ENCODE results near the gene OCIAD1.
"Not testable (repeated sequence)": the region's sequence is repeated elsewhere in the genome, so short reads cannot be mapped to it uniquely, and the experiment has no call there.

OCIAD1 gene

DNA sequence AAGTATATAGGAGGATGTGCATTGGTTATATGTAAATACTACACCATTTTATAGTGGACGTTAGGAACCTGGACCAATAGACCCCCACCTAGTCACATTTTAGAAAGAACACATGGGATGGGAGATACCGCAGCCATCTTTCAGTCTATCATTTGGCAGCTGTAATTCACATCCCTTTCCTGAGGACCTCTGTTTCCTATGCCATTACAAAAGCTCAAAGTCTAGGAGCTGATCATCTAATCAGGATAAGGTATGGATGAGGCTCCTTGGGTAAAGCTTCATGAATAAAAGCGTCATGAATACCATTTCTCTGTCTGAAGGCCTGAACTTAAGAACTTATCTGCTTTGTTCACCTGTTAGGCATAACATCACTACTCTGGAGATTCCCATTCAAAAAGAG, 31.1 kb downstream of the OCIAD1 start:
- no peak for DNase-seq (ENCODE audit: low read depth in 2 of 2)
- H3K4me3 ChIP-seq (replicated peaks in 1 of 2; ENCODE audit: low read depth in 2 of 2, low read length in 2 of 2), result no peak overlapping the region
- TF ChIP-seq, protein P1, sequence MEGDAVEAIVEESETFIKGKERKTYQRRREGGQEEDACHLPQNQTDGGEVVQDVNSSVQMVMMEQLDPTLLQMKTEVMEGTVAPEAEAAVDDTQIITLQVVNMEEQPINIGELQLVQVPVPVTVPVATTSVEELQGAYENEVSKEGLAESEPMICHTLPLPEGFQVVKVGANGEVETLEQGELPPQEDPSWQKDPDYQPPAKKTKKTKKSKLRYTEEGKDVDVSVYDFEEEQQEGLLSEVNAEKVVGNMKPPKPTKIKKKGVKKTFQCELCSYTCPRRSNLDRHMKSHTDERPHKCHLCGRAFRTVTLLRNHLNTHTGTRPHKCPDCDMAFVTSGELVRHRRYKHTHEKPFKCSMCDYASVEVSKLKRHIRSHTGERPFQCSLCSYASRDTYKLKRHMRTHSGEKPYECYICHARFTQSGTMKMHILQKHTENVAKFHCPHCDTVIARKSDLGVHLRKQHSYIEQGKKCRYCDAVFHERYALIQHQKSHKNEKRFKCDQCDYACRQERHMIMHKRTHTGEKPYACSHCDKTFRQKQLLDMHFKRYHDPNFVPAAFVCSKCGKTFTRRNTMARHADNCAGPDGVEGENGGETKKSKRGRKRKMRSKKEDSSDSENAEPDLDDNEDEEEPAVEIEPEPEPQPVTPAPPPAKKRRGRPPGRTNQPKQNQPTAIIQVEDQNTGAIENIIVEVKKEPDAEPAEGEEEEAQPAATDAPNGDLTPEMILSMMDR (IDR thresholded peaks at IDR 0.05; ENCODE audit: low read depth, low read length), result no peak

- DNase-seq (ENCODE audit: low read depth in 2 of 2), result peak in 1 of 2 donors; percentile 5
- H3K4me3 ChIP-seq (replicated peaks in 1 of 2; ENCODE audit: low read depth in 2 of 2, low read length in 2 of 2), result no peak overlapping the region
- TF ChIP-seq, protein P1 (IDR thresholded peaks at IDR 0.05; ENCODE audit: low read depth, low read length), result no peak
Measured at GRCh38 chr4:48862661-48863060, 31.8 kb downstream of the OCIAD1 start.

DNA sequence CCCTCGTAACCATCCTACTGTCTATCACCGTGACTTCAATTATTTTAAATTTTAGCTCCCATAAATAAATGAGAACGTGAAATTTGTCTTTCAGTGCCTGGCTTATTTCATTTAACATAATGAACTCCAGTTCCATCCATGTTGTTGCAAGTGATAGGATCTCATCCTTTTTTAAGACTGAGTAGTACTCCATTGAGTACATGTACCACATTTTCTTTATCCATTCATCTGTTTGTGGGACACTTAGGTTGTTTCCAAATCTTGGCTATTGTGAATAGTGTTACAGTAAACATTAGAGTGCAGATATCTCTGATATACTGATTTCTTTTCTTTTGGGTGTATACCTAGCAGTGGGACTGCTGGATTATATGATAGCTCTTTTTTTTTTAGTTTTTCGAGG, 32.8 kb downstream of the OCIAD1 start:
- no peak overlapping the region for H3K4me3 ChIP-seq (replicated peaks in 1 of 2; ENCODE audit: low read depth in 2 of 2, low read length in 2 of 2)
- no peak for DNase-seq (ENCODE audit: low read depth in 2 of 2)
- TF ChIP-seq, protein P1 (IDR thresholded peaks at IDR 0.05; ENCODE audit: low read depth, low read length), result no peak

DNA sequence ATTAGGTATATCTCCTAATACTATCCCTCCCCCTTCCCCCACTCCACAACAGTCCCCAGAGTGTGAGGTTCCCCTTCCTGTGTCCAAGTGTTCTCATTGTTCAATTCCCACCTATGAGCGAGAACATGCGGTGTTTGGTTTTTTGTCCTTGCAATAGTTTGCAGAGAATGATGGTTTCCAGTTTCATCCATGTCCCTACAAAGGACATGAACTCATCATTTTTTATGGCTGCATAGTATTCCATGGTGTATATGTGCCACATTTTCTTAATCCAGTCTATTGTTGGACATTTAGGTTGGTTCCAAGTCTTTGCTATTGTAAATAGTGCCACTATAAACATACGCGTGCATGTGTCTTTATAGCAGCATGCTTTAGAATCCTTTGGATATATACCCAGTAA, 33.8 kb downstream of the OCIAD1 start:
- H3K4me3 ChIP-seq (replicated peaks in 1 of 2; ENCODE audit: low read depth in 2 of 2, low read length in 2 of 2); DNase-seq (ENCODE audit: low read depth in 2 of 2): not testable (repeated sequence)

DNA sequence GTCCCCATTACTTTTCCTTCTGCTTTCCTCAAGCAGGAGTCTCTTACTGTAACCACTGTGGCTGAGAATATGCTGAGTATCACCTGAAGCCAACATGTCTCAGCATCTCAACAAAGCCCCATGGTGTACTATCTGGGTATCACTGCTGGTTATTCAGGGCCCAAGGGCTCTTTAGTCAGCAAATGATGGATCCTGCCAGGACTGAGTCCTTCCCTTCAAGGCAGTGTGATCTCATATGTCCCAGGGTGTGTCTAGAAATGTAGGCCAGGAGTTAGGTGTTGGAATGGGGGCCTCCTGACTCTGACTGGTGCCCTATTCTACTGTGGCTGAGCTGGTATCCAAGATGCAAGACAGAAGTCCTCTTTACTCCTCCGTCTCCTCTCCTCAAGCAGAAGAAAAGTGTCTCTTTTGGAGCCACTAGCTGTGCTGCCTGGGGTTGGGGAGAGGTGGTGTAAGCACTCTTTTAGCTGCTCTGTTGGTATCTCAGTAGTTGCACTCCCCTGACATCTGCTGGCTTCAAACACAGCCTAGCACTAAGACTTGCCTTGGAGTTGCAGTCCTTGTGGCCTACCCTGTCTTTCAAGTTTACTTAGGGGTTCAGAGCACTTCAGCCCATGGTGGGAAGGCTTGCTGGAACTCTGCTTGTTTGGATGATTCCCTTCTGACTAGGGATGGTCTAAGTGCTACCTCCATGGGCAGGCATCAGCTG, 47.1 kb downstream of the OCIAD1 start:
- TF ChIP-seq, protein P1 (IDR thresholded peaks at IDR 0.05; ENCODE audit: low read depth, low read length), result no peak
- no peak for DNase-seq (ENCODE audit: low read depth in 2 of 2)
- no peak overlapping the region for H3K4me3 ChIP-seq (replicated peaks in 1 of 2; ENCODE audit: low read depth in 2 of 2, low read length in 2 of 2)

DNA sequence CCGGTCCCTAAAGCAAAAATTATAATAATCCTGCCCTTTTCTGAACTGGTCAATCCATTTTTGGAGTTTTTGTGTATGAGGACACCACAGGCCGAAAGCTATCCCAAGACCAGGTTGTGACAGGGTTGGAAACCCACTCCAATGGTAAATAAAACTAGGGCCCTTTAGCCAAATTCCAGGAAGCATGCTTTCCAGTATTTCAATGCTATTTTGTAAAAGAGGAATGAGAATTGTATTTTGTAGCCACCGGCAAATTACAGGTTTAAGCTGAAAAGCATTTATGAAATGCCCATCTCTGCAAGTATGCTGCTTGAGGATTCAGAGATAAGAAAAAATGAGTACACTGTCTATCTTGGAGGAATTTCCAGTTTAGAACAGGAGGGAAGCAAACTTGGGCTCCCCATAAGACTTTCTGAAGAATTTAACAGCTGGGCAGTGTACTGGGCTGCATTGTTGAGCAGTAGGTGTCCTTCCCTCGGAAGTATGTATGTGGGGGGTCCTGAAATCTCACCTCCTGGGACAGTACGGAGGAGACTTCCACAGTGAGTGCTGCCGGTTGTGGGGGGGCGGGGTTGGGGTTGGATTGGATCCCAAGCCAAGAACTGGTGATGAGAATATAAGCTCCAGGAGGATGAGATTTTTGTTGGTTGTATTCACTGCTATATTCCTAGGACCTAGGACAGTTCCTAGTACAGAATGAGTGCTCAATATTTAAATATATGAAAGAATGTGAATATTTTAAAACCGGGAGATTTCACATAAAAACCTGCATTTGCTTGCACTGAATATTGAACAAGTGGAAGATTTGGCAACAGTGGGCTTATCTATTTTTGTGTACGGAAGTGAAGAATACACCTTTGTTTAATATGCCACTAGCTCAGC, 48.9 kb downstream of the OCIAD1 start:
- no peak overlapping the region for H3K4me3 ChIP-seq (replicated peaks in 1 of 2; ENCODE audit: low read depth in 2 of 2, low read length in 2 of 2)
- no peak for DNase-seq (ENCODE audit: low read depth in 2 of 2)
- TF ChIP-seq, protein P1 (IDR thresholded peaks at IDR 0.05; ENCODE audit: low read depth, low read length), result no peak

DNA sequence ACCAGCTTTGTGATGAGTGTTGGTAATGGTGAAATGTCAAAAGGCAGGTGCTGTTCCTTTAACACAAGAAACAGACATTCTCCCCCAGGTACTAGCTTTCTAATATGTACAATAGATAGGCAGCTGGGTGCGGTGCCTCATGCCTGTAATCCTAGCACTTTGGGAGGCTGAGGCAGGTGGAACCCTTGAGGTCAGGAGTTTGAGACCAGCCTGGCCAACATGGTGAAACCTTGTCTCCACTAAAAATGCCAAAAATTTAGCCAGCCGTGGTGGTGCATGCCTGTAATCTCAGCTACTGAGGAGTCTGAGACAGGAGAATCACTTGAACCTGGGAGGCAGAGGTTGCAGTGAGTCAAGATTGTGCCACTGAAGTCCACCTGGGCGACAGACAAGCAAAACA, 50.8 kb downstream of the OCIAD1 start:
- H3K4me3 ChIP-seq (replicated peaks in 1 of 2; ENCODE audit: low read depth in 2 of 2, low read length in 2 of 2); DNase-seq (ENCODE audit: low read depth in 2 of 2): not testable (repeated sequence)

DNA sequence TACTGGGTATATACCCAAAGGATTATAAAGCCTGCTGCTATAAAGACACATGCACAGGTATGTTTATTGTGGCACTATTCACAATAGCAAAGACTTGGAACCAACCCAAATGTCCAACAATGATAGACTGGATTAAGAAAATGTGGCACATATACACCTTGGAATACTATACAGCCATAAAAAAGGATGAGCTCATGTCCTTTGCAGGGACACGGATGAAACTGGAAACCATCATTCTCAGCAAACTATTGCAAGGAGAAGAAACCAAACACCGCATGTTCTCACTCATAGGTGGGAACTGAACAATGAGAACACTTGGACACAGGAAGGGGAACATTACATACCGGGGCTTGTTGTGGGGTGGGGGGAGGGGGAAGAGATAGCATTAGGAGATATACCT, 58.9 kb downstream of the OCIAD1 start:
- not testable (repeated sequence) for DNase-seq (ENCODE audit: low read depth in 2 of 2); H3K4me3 ChIP-seq (replicated peaks in 1 of 2; ENCODE audit: low read depth in 2 of 2, low read length in 2 of 2)
